ENCODE measurements around the gene GUCD1. TPM values are rescaled to one million over a fixed set of nuclear protein-coding genes. Genes with fewer than 3 reads are reported as not detected.
A peak's percentile ranks its signal among the peaks of the same experiment; 100 is the strongest.

GUCD1 gene
- polyA plus RNA-seq, 3 donors = 67.1 to 85.9 (median 72.5) TPM

GRCh38 chr22:24525416-24526037, 29.4 kb downstream of the GUCD1 start:
- Histone ChIP-seq H3K4me3 (replicated peaks in 1 of 3; ENCODE audit: low read depth in 2 of 3, low read length in 3 of 3) (no peak overlapping the region), H2AFZ (ENCODE audit: insufficient read depth, low read depth, low read length, poor library complexity, severe bottlenecking) (no peak overlapping the region), H4K20me1 (ENCODE audit: insufficient read depth, low read length) (no peaks in the 10 kb centered on the region), H3K4me1 (ENCODE audit: control insufficient read depth in 1 of 2, insufficient read depth in 2 of 2, low read length in 2 of 2) (peaks cover 10 to 19% of the 10 kb centered on the region in 2 donors), H3K36me3 (replicated peaks in 1 of 2; ENCODE audit: control insufficient read depth in 1 of 2, insufficient read depth in 2 of 2, low read length in 2 of 2) (no peaks in the 10 kb centered on the region), H3K27ac (ENCODE audit: low read depth in 1 of 2, low read length in 2 of 2) (no peak overlapping the region), H3K9me3 (replicated peaks in 1 of 2; ENCODE audit: control insufficient read depth in 1 of 2, insufficient read depth in 1 of 2, low read length in 2 of 2) (no peaks in the 10 kb centered on the region), H3K4me2 (replicated peaks; ENCODE audit: extremely low read depth, low read length, poor library complexity, severe bottlenecking) (no peak overlapping the region), H3K9ac (ENCODE audit: insufficient read depth, low read length, poor library complexity, severe bottlenecking) (no peak overlapping the region), H3K79me2 (ENCODE audit: insufficient read depth, low read length) (no peaks in the 10 kb centered on the region), H3K27me3 (ENCODE audit: control insufficient read depth in 2 of 2, insufficient read depth in 2 of 2, low read length in 2 of 2) (no peaks in the 10 kb centered on the region)
- DNase-seq = peak; percentile 89 to 96 (median 96)
- Mint-ChIP-seq H3K9me3 (no peaks in the 10 kb centered on the region), H3K4me3 (no peak overlapping the region), H3K36me3 (peaks cover 0 to under 1% of the 10 kb centered on the region in 2 donors), H3K4me1 (peaks cover 28% of the 10 kb centered on the region), H3K27me3 (ENCODE audit: low read depth in 3 of 3) (peaks cover 0 to 1% (median 0%) of the 10 kb centered on the region in 3 donors), H3K27ac (peak overlapping the region in 6 of 7 donors; percentile 33 to 85 (median 60))
- WGBS (ENCODE audit: insufficient coverage) = 0% methylated on average over 3 of the region's 12 CpGs
- intact Hi-C loops (cut with micrococcal nuclease) = loop anchor here (1.0 to 5.0 kb wide), 4 partner anchors 91 to 201 kb away; no protein-coding TSS in a partner anchor
- TF ChIP-seq CTCF (IDR thresholded peaks at IDR 0.05) = peak; percentile 84

GRCh38 chr22:24523873-24524272, 31.1 kb downstream of the GUCD1 start:
- Histone ChIP-seq H3K4me1 (ENCODE audit: control insufficient read depth in 1 of 2, insufficient read depth in 2 of 2, low read length in 2 of 2) (peaks cover 25 to 29% of the 10 kb centered on the region in 2 donors), H3K9ac (ENCODE audit: insufficient read depth, low read length, poor library complexity, severe bottlenecking) (no peak overlapping the region), H3K9me3 (replicated peaks in 1 of 2; ENCODE audit: control insufficient read depth in 1 of 2, insufficient read depth in 1 of 2, low read length in 2 of 2) (no peaks in the 10 kb centered on the region), H4K20me1 (ENCODE audit: insufficient read depth, low read length) (no peaks in the 10 kb centered on the region), H3K36me3 (replicated peaks in 1 of 2; ENCODE audit: control insufficient read depth in 1 of 2, insufficient read depth in 2 of 2, low read length in 2 of 2) (no peaks in the 10 kb centered on the region), H3K4me2 (replicated peaks; ENCODE audit: extremely low read depth, low read length, poor library complexity, severe bottlenecking) (no peak overlapping the region), H2AFZ (ENCODE audit: insufficient read depth, low read depth, low read length, poor library complexity, severe bottlenecking) (no peak overlapping the region), H3K79me2 (ENCODE audit: insufficient read depth, low read length) (no peaks in the 10 kb centered on the region), H3K27me3 (ENCODE audit: control insufficient read depth in 2 of 2, insufficient read depth in 2 of 2, low read length in 2 of 2) (no peaks in the 10 kb centered on the region), H3K4me3 (replicated peaks in 1 of 3; ENCODE audit: low read depth in 2 of 3, low read length in 3 of 3) (no peak overlapping the region), H3K27ac (ENCODE audit: low read depth in 1 of 2, low read length in 2 of 2) (no peak overlapping the region)
- TF ChIP-seq CTCF (IDR thresholded peaks at IDR 0.05) = no peak
- no peak for DNase-seq
- Mint-ChIP-seq H3K27ac (no peak overlapping the region), H3K4me1 (peaks cover 33% of the 10 kb centered on the region), H3K9me3 (no peaks in the 10 kb centered on the region), H3K27me3 (ENCODE audit: low read depth in 3 of 3) (peaks cover 0 to 1% (median 0%) of the 10 kb centered on the region in 3 donors), H3K36me3 (peaks cover 0 to 2% of the 10 kb centered on the region in 2 donors), H3K4me3 (no peak overlapping the region)
- WGBS (ENCODE audit: insufficient coverage) = 86% methylated on average over 2 of the region's 2 CpGs
- intact Hi-C loops (cut with micrococcal nuclease) = loop anchor here (2.0 to 5.0 kb wide), 2 partner anchors 102 to 199 kb away; no protein-coding TSS in a partner anchor

All from CD14-positive monocyte (primary cell).